ENCODE measurements around the gene ZNF546.

ZNF546 gene

GRCh38 chr19:40056505-40056904 lies 59.6 kb downstream of the ZNF546 start:
- DNase-seq = no peak

- no peak for DNase-seq
Observed at GRCh38 chr19:40057166-40057565, 60.3 kb downstream of the ZNF546 start.

GRCh38 chr19:40059624-40060023 lies 62.8 kb downstream of the ZNF546 start:
- no peak for DNase-seq

GRCh38 chr19:40070058-40070457 lies 73.2 kb downstream of the ZNF546 start:
- DNase-seq = no peak

All from NCI-H1694 treated with DMSO at 0.1 percent for 48 hours (cell line).